GM19395 (cell line): ENCODE results near the gene PRG3.
"Not testable (repeated sequence)": the region's sequence is repeated elsewhere in the genome, so short reads cannot be mapped to it uniquely, and the experiment has no call there.

Source experiments
- ATAC-seq: cut with Tn5 transposase; IDR thresholded peaks from one replicate; pipeline ENCODE4 v1.9.1; 2021; ENCODE audit warnings: mild to moderate bottlenecking, moderate library complexity; ENCODE audit not compliant: unreplicated experiment

PRG3 gene

GRCh38 chr11:57361420-57361819 lies 19.5 kb downstream of the PRG3 start:
- not testable (repeated sequence) for ATAC-seq

GRCh38 chr11:57360991-57361390 lies 20.0 kb downstream of the PRG3 start:
- ATAC-seq, result no peak

DNA sequence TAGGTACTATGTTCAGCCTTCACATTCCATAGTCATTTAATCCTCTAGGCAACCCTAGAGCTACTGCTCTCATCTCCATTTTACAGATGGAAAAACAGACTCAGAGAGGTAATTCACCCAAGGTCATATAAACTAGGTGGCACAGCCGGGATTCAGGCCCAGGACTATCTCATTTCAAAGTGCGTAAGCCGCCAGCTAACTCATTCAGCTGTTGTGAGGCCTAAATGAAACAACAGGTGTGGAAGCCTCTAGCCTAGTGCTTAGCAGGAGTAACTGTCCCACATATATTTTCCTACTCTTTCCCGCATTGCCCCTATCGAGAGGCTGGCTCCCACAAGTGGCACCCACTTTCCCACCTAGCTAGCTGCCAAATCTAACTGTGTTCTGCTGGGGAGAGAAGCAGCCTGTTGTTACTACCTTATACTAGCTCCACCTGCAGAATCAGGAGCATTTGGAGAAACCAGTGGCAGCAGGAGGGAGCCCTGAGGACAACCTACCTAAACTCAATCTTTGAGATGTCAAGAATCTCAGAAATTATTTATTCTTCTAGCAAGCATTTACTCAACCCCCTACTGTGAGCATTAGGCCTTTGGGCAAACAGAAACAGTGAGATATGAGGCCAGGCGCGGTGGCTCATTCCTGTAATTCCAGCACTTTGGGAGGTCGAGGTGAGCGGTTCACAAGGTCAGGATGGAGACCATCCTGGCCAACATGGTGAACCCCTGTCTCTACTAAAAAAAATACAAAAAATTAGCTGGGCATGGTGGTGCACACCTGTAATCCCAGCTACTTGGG lies 20.9 kb downstream of the PRG3 start:
- ATAC-seq, result no peak

DNA sequence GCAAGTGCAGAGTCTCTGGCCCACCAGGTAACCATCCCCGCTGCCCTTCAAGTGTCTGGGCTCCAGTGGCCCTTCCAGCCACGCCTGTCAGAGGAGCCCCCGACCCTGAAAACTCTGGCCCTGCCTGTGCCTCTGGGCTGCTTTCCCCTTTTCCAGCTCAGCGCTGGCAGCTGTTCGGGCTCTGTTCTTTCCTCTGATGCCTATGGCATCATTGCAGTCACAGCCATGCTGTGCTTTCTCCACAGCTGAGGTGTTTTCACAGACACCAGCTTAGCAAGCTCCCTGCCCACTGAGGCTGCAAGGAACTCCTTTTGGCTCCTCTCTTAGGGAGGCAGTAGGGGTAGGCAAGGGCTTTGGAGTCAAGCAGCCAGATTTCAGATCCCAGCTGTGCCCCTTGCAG lies 21.6 kb downstream of the PRG3 start:
- ATAC-seq, result no peak

GRCh38 chr11:57358991-57359390 lies 22.0 kb downstream of the PRG3 start:
- no peak for ATAC-seq

GRCh38 chr11:57358543-57358961 lies 22.4 kb downstream of the PRG3 start:
- no peak for ATAC-seq

DNA sequence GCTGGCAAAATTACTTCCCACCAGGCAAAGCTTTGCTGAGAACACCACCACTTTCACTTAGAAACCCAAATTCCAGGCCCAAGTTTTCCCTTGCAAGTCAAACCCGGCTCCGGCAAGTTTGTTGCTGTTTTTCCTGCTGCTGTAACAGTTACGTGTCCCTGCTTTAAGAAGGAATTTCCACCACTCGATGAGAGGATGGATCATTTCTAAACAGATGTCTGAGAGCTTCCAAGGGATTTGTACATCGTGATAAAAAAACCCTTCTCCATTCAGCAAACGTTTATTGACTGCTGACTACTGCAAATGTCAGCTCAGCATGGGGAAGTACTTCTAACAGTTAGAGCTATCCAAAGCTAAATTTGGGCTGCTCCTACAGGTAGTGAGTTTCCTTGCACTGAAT lies 23.1 kb downstream of the PRG3 start:
- no peak for ATAC-seq

DNA sequence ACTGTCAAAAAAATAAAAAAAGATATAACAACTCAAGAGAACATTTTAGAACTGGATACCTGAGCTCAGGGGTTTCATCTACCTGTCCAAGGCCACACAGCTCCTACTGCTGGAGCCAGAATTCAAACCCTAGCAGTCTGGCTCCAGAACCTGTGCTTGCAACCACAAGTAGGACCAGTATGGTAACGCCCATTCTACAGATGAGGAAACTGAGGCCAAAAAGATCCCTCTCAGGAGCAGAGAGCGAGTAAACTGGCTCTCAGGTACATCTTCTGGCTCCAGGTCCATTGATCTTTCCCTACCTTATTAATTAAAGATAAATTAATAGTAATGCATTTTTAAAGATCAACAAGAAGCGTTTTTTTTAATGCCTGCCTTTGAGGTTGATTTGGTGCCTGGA lies 23.6 kb downstream of the PRG3 start:
- ATAC-seq, result no peak

GRCh38 chr11:57356268-57356667 lies 24.7 kb downstream of the PRG3 start:
- no peak for ATAC-seq

- no peak for ATAC-seq
These were observed 26.3 kb downstream of the PRG3 start for GRCh38 chr11:57354699-57355098.

- ATAC-seq, result no peak
These were observed 27.1 kb downstream of the PRG3 start for GRCh38 chr11:57353852-57354251.

GRCh38 chr11:57353446-57353845 lies 27.5 kb downstream of the PRG3 start:
- ATAC-seq, result no peak

- no peak for ATAC-seq
These were observed 27.9 kb downstream of the PRG3 start for GRCh38 chr11:57353036-57353435.

- ATAC-seq, result no peak
These were observed 31.3 kb downstream of the PRG3 start for GRCh38 chr11:57349491-57350274.

DNA sequence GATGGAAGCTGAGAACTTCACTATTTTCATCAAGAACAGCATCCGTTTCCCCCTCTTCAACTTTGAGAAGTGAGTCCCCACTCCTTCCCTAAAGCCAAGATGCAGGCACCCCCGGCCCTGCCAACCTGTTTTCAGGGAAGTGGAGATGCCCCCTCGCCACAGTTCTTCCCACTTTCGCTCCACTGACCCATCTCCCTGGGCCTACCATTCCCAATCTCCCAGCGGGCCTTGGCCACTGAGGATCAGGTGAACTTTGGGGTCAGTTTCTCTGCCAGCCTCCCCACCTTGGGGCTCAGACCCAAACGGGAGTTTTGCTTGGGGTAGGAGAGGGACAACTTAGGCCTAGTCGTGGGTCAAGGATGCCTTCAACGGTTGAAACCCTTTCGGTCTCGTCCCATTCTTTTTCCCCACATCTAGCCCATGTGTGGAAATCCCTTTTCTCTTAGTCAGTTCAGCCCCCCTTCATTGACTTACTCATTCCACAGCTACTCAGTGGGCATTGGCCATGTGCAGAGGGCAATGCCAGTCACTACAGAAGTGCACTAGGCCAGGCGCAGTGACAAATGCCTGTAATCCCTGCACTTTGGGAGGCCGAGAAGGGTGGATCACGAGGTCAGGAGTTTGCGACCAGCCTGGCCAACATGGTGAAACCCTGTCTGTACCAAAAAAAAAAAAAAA lies 32.2 kb downstream of the PRG3 start:
- no peak for ATAC-seq

DNA sequence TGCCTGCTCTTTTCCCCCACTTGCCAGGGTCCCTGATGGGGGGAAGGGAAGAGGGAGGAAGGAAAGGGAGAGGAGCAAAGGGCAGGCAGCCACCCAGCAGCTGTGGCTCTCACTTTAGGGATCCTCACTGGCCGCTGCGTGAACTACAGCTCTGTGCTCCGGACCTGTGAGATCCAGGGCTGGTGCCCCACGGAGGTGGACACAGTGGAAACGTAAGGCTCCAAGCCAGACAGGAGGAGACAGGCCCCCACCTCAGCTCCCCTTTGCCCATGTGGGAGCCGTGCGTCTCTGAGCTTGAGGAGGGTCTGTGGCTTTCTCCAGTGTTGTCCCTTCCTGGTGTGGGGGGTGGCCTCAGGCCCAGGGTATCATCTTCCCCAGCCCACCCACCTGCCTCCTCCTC lies 32.9 kb downstream of the PRG3 start:
- no peak for ATAC-seq

GRCh38 chr11:57347336-57347735 lies 33.6 kb downstream of the PRG3 start:
- ATAC-seq, result no peak

- peak; percentile 72 for ATAC-seq
These were observed 35.3 kb downstream of the PRG3 start for GRCh38 chr11:57345555-57346211.

DNA sequence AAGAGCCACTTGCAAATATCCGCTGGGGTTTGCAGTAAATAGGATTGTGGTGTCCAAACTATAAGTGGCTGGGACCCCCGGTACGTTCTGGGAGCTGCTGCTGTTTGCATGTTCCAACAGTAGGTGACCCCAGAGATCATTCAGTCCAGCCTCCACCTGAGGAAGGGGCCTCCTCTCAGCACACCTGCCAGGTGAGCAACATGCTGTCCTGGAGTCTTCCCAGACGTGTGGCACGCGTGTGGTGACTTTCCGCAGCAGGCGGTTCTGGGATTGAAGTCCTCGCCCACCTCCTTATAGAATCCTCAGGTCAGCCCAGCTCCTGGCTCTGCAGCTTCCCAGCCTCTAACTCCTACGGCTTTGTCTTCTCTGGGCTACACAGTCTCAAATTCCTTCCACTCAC lies 36.1 kb downstream of the PRG3 start:
- no peak for ATAC-seq

DNA sequence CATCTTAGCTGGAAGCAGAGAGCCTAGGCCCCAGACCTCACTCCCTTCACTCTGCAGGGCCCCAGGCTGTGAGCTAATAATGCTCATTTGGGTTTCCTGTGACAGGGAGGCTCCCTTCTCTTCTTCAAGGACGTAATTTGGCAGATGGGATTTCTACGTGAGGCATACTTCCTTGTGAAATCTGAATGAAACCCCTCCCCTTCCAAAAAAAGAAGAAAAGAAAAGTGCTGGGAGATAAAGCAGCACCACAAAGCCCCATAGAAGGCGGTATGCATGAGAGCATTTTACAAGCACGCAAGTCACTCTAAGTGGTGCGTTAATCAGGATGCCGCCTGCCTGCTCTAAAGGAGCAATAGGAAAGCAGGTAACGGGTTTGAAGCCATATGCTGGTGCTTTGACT lies 37.1 kb downstream of the PRG3 start:
- ATAC-seq, result no peak

GRCh38 chr11:57342702-57343101 lies 38.2 kb downstream of the PRG3 start:
- no peak for ATAC-seq
